HepG2 (cell line): Measurements from ENCODE around the gene ATP6V0E1. TPM values are rescaled to one million over a fixed set of nuclear protein-coding genes. Genes with fewer than 3 reads are reported as not detected.

Experiments used
- FOSL1 ChIP-seq: sonication (generic); formaldehyde crosslinking; IDR thresholded peaks from 2 replicates; pipeline ENCODE4 v1.9.0; 2021; ENCODE audit warnings: missing genetic modification reagents, borderline replicate concordance
- FOXP1 ChIP-seq, 2 experiments: fragments of 450-650 bp in 1 of 2; IDR thresholded peaks; 2 replicates each; pipeline ENCODE4 v1.6.1; 2017 to 2018; ENCODE audit warnings: antibody characterized with exemption in 1 of 2
- HNRNPK ChIP-seq: fragments of 200-400 bp; formaldehyde crosslinking; IDR thresholded peaks from 2 replicates; pipeline ENCODE4 v1.6.1; 2018; ENCODE audit warnings: low read length, low read depth, moderate library complexity, mild to moderate bottlenecking; ENCODE audit not compliant: poor library complexity, severe bottlenecking
- KLF11 ChIP-seq: IDR thresholded peaks from 2 replicates; pipeline ENCODE4 v1.6.1; 2016; ENCODE audit warnings: missing compliant biosample characterization
- NFE2L1 ChIP-seq: sonication (generic); formaldehyde crosslinking; IDR thresholded peaks from 2 replicates; pipeline ENCODE4 v1.4.0; 2020; ENCODE audit warnings: missing genetic modification reagents, mild to moderate bottlenecking, borderline replicate concordance
- POLR2G ChIP-seq: fragments of 200-400 bp; formaldehyde crosslinking; IDR thresholded peaks from 2 replicates; pipeline ENCODE4 v1.6.1; 2018; ENCODE audit warnings: mild to moderate bottlenecking, low read depth, low read length, moderate library complexity
- RAD21 ChIP-seq: fragments of 450-650 bp; formaldehyde crosslinking; IDR thresholded peaks from 2 replicates; pipeline ENCODE4 v1.5.0; 2020; ENCODE audit warnings: mild to moderate bottlenecking
- RAD51 ChIP-seq: fragments of 450-650 bp; IDR thresholded peaks from 2 replicates; pipeline ENCODE4 v1.6.1; 2016; ENCODE audit warnings: borderline replicate concordance
- TCF7 ChIP-seq: sonication (generic); IDR thresholded peaks from 2 replicates; pipeline ENCODE4 v1.6.1; 2016; ENCODE audit warnings: antibody characterized with exemption, low read depth
- THYN1 ChIP-seq: sonication (generic); formaldehyde crosslinking; IDR thresholded peaks from 2 replicates; pipeline ENCODE4 v1.8.1; 2023; ENCODE audit warnings: low read depth, mild to moderate bottlenecking, moderate library complexity, missing genetic modification reagents, borderline replicate concordance
- ZBTB7A ChIP-seq: sonication (generic); formaldehyde crosslinking; IDR thresholded peaks from 2 replicates; pipeline ENCODE4 v1.8.0; 2022; ENCODE audit warnings: mild to moderate bottlenecking, missing genetic modification reagents
- ZSCAN25 ChIP-seq: sonication (generic); formaldehyde crosslinking; IDR thresholded peaks from 2 replicates; pipeline ENCODE4 v1.8.0; 2022; ENCODE audit warnings: mild to moderate bottlenecking, missing genetic modification reagents
- polyA plus RNA-seq, 8 experiments: library from polyadenylated mRNA; depleted of rRNA in 3 of 8; stranded (reverse) in 7 of 8; unstranded in 1 of 8; fragments of >200 nt; fragmentation: Illumina TruSeq in 4 of 8; extraction: Trizol in 4 of 8; gene quantifications; 2 replicates each; pipeline versions ENCODE4 v1.2.1 to v1.2.3, GENCODE V29; 2011 to 2016; ENCODE audit warnings: low read depth in 4 of 8, missing spikeins in 1 of 8, mixed read lengths in 1 of 8; ENCODE audit not compliant: insufficient read depth in 1 of 8
- total RNA-seq, 5 experiments: library from RNA; depleted of rRNA; stranded (reverse); fragments of >200 nt; fragmentation: Illumina TruSeq; extraction: Trizol; gene quantifications; 2 replicates each; pipeline ENCODE4 v1.2.3, GENCODE V29; 2016; ENCODE audit warnings: low read depth in 1 of 5
- TF ChIP-seq, protein P1 (sequence below): sonication (generic); formaldehyde crosslinking; IDR thresholded peaks from 2 replicates; pipeline ENCODE4 v1.4.0; 2020; ENCODE audit warnings: mild to moderate bottlenecking, missing genetic modification reagents
- TF ChIP-seq, protein P2 (sequence below), 2 experiments: sonication (generic) in 1 of 2; formaldehyde crosslinking in 1 of 2; IDR thresholded peaks; 2 replicates each; pipeline versions ENCODE4 v1.6.1 to v1.9.0; 2014 to 2022; ENCODE audit warnings: antibody characterized with exemption in 1 of 2, borderline replicate concordance in 1 of 2, inconsistent platforms in 1 of 2, low read depth in 1 of 2, missing genetic modification reagents in 1 of 2

Gene ATP6V0E1
- total and polyA plus RNA-seq, 2 of the 13 experiments (the other 11 are each of a cell fraction or from before 2014, with no cell fraction given) = 143 to 215 TPM

DNA sequence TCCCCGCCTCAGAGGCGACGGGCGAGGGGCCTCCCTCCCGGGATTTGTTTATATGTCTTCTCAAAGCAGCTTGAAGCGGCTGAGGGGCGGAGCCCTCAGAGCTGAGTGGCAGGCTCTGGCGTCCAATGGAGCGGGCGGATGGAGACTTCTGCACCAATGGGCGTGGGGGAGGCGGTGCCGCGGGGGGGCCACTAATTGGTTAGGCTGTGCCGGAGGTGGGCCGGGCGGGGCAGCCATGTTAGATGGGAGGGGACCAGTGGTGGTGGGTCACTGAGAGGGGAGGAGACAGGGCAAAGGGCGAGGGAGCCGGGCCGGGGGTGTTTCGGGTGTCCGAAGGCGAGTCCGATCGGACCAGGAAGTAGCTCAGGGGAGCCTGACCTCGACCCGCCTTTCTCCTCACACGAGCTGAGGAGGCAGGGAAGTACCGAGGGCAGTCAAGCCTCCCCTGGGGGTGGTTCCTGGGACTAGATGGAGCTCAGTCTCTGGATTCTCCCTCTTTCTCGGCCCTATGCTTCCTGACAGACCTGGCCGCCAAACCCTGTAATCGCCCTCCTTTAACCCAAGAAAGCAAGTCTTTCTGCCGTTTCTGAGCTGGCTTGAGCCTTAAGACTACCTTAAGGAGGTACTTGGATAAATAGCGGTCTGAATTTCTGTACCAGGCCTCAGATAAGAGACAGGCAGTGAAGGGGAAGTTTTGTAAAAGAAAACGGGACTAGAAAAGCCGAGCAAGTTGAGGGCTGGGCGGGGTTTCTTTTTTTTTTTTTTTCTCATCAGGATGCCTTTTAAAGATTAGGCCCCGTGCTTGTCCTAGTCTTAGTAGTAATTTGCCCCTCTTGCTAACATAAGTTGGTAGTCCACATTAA lies 73.7 kb downstream of the ATP6V0E1 start (continued):
- TF ChIP-seq ZBTB7A = no peak
- no peak for TF ChIP-seq FOXP1 (IDR thresholded peaks at IDR 0.05)
- TF ChIP-seq FOXP1 (CRISPR knock-in tag; IDR thresholded peaks at IDR 0.05) = peak; percentile 50
- 0 out of 2 replicates have a peak, but pooled peaks have one; percentile 85 for TF ChIP-seq THYN1
- TF ChIP-seq POLR2G = peak; percentile 79
- TF ChIP-seq TCF7 = no peak
- no peak for TF ChIP-seq NFE2L1 (CRISPR knock-in tag)
- TF ChIP-seq, protein P1, sequence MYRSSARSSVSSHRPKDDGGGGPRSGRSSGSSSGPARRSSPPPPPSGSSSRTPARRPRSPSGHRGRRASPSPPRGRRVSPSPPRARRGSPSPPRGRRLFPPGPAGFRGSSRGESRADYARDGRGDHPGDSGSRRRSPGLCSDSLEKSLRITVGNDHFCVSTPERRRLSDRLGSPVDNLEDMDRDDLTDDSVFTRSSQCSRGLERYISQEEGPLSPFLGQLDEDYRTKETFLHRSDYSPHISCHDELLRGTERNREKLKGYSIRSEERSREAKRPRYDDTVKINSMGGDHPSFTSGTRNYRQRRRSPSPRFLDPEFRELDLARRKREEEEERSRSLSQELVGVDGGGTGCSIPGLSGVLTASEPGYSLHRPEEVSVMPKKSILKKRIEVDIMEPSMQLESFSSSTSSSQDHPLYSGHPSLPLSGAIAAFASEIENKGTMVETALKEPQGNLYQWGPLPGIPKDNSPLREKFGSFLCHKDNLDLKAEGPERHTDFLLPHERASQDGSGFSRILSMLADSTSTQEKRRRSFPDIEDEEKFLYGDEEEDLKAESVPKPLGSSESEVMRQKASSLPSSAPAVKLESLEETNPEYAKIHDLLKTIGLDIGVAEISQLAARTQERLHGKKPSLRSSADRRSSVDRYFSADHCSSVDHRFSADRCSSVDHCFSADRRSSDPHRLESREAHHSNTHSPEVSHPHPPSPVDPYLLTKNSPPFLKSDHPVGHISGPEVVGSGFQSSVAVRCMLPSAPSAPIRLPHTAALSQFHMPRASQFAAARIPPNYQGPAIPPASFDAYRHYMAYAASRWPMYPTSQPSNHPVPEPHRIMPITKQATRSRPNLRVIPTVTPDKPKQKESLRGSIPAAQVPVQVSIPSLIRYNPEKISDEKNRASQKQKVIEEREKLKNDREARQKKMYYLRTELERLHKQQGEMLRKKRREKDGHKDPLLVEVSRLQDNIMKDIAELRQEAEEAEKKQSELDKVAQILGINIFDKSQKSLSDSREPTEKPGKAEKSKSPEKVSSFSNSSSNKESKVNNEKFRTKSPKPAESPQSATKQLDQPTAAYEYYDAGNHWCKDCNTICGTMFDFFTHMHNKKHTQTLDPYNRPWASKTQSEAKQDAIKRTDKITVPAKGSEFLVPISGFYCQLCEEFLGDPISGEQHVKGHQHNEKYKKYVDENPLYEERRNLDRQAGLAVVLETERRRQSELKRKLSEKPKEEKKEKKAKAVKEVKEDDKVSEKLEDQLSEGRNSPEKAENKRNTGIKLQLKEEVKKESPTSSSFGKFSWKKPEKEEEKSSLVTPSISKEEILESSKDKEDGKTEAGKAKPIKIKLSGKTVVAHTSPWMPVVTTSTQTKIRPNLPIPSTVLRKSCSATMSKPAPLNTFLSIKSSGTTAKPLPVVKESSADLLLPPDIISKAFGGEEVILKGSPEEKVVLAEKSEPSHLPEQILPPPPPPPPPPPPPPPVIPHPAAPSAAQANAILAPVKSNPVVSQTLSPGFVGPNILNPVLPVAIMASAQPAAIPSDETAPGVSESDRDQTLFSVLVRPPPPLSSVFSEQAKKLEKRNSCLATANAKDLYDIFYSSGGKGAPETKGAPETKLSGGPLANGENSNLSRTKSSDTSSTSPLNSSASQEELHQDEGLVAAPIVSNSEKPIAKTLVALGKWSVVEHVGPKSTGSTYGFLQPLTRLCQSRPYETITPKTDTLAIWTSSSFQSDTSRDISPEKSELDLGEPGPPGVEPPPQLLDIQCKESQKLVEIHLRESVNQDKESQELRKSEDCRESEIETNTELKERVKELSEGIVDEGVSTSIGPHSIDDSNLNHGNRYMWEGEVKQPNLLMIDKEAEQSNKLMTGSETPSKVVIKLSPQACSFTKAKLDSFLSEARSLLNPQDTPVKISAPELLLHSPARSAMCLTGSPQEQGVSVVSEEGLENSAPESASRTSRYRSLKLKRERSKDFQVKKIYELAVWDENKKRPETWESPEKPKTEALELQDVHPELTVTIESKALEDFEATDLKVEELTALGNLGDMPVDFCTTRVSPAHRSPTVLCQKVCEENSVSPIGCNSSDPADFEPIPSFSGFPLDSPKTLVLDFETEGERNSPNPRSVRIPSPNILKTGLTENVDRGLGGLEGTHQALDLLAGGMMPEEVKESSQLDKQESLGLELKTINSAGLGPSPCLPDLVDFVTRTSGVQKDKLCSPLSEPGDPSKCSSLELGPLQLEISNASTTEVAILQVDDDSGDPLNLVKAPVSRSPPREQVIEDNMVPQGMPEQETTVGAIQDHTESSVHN (CRISPR knock-in tag) = no peak
- no peak for TF ChIP-seq ZSCAN25 (CRISPR knock-in tag)
- TF ChIP-seq, protein P2, sequence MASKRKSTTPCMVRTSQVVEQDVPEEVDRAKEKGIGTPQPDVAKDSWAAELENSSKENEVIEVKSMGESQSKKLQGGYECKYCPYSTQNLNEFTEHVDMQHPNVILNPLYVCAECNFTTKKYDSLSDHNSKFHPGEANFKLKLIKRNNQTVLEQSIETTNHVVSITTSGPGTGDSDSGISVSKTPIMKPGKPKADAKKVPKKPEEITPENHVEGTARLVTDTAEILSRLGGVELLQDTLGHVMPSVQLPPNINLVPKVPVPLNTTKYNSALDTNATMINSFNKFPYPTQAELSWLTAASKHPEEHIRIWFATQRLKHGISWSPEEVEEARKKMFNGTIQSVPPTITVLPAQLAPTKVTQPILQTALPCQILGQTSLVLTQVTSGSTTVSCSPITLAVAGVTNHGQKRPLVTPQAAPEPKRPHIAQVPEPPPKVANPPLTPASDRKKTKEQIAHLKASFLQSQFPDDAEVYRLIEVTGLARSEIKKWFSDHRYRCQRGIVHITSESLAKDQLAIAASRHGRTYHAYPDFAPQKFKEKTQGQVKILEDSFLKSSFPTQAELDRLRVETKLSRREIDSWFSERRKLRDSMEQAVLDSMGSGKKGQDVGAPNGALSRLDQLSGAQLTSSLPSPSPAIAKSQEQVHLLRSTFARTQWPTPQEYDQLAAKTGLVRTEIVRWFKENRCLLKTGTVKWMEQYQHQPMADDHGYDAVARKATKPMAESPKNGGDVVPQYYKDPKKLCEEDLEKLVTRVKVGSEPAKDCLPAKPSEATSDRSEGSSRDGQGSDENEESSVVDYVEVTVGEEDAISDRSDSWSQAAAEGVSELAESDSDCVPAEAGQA (IDR thresholded peaks at IDR 0.05; ENCODE audit: low read depth) = peak; percentile 74
- TF ChIP-seq, protein P2 (CRISPR knock-in tag; IDR thresholded peaks at IDR 0.05; ENCODE audit: borderline replicate concordance) = no peak
- no peak for TF ChIP-seq RAD51
- TF ChIP-seq KLF11 (CRISPR knock-in tag) = 0 out of 2 replicates have a peak, but pooled peaks have one; percentile 22
- no peak for TF ChIP-seq RAD21
- TF ChIP-seq HNRNPK = peak; percentile 74
- no peak for TF ChIP-seq FOSL1 (CRISPR knock-in tag)
